GM19328 (cell line): Measurements from ENCODE around the gene PRKN.

ENCODE experiments used
- ATAC-seq: cut with Tn5 transposase; IDR thresholded peaks from one replicate; pipeline ENCODE4 v1.9.1; 2021; ENCODE audit warnings: mild to moderate bottlenecking, moderate library complexity; ENCODE audit not compliant: unreplicated experiment

The PRKN gene

GRCh38 chr6:162203287-162203686, 524.3 kb downstream of the PRKN start:
- no peak for ATAC-seq

- no peak for ATAC-seq
Measured at GRCh38 chr6:162200945-162201690, 526.4 kb downstream of the PRKN start.

GRCh38 chr6:162200041-162200440, 527.5 kb downstream of the PRKN start:
- ATAC-seq, result no peak

- no peak for ATAC-seq
Measured at GRCh38 chr6:162198925-162199324, 528.6 kb downstream of the PRKN start.

GRCh38 chr6:162198076-162198475, 529.5 kb downstream of the PRKN start:
- no peak for ATAC-seq

GRCh38 chr6:162195441-162195840, 532.1 kb downstream of the PRKN start:
- ATAC-seq, result no peak

- ATAC-seq, result no peak
Measured at GRCh38 chr6:162190981-162191380, 536.6 kb downstream of the PRKN start.

- no peak for ATAC-seq
Measured at GRCh38 chr6:162187168-162187935, 540.2 kb downstream of the PRKN start.

GRCh38 chr6:162184465-162184864, 543.1 kb downstream of the PRKN start:
- no peak for ATAC-seq

- no peak for ATAC-seq
Measured at GRCh38 chr6:162181741-162182401, 545.7 kb downstream of the PRKN start.

- ATAC-seq, result no peak
Measured at GRCh38 chr6:162181111-162181510, 546.5 kb downstream of the PRKN start.

- ATAC-seq, result no peak
Measured at GRCh38 chr6:162179196-162179951, 548.2 kb downstream of the PRKN start.

GRCh38 chr6:162178666-162179065, 548.9 kb downstream of the PRKN start:
- ATAC-seq, result no peak

GRCh38 chr6:162178266-162178665, 549.3 kb downstream of the PRKN start:
- no peak for ATAC-seq

GRCh38 chr6:162177746-162178145, 549.8 kb downstream of the PRKN start:
- no peak for ATAC-seq

GRCh38 chr6:162173466-162173865, 554.1 kb downstream of the PRKN start:
- ATAC-seq, result no peak

- no peak for ATAC-seq
Measured at GRCh38 chr6:162165479-162165878, 562.1 kb downstream of the PRKN start.

- ATAC-seq, result no peak
Measured at GRCh38 chr6:162157167-162157870, 570.2 kb downstream of the PRKN start.

GRCh38 chr6:162156146-162156545, 571.4 kb downstream of the PRKN start:
- ATAC-seq, result no peak

GRCh38 chr6:162154930-162155329, 572.6 kb downstream of the PRKN start:
- ATAC-seq, result no peak
